Muscle layer of colon (tissue), 2 donors: ENCODE data around the gene OPCML.

Experiments
- H3K27ac ChIP-seq: one replicate; pipeline ENCODE4 v1.7.0; 2013; ENCODE audit warnings: low read depth, mild to moderate bottlenecking, low read length, moderate library complexity
- H3K27me3 ChIP-seq, 2 donors: one replicate each; pipeline ENCODE4 v1.7.0; 2013; ENCODE audit warnings: low read length in 2 of 2, mild to moderate bottlenecking in 2 of 2; ENCODE audit not compliant: insufficient read depth in 2 of 2, control insufficient read depth in 1 of 2
- H3K36me3 ChIP-seq: one replicate; pipeline ENCODE4 v1.7.0; 2013; ENCODE audit warnings: mild to moderate bottlenecking, low read length; ENCODE audit not compliant: insufficient read depth
- H3K4me1 ChIP-seq: one replicate; pipeline ENCODE4 v1.7.0; 2013; ENCODE audit warnings: mild to moderate bottlenecking, low read length; ENCODE audit not compliant: insufficient read depth
- H3K4me3 ChIP-seq, 2 donors: one replicate each; pipeline ENCODE4 v1.7.0; 2013; ENCODE audit warnings: low read length in 2 of 2, low read depth in 1 of 2, mild to moderate bottlenecking in 1 of 2, moderate library complexity in 1 of 2
- H3K9ac ChIP-seq: one replicate; pipeline ENCODE4 v1.7.0; 2013; ENCODE audit warnings: low read length
- H3K9me3 ChIP-seq: one replicate; pipeline ENCODE4 v1.7.0; 2013; ENCODE audit warnings: mild to moderate bottlenecking, low read length
- donor health status: abdominal sarcoma.
- donor health status: Adenocarcinoma of cecum.

Gene OPCML

GRCh38 chr11:132969892-132970291 is 562.4 kb downstream of the OPCML start:
- Histone ChIP-seq H3K27ac (no peak overlapping the region), H3K27me3 (no peaks in the 10 kb centered on the region), H3K9ac (no peak overlapping the region), H3K9me3 (peaks cover 4% of the 10 kb centered on the region), H3K4me3 (no peak overlapping the region), H3K36me3 (no peaks in the 10 kb centered on the region), H3K4me1 (no peaks in the 10 kb centered on the region)

- Histone ChIP-seq H3K27ac (no peak overlapping the region), H3K4me3 (no peak overlapping the region), H3K36me3 (no peaks in the 10 kb centered on the region), H3K27me3 (no peaks in the 10 kb centered on the region), H3K4me1 (no peaks in the 10 kb centered on the region), H3K9ac (no peak overlapping the region), H3K9me3 (peaks cover 8% of the 10 kb centered on the region)
These were observed 570.3 kb downstream of the OPCML start for GRCh38 chr11:132962041-132962440.

DNA sequence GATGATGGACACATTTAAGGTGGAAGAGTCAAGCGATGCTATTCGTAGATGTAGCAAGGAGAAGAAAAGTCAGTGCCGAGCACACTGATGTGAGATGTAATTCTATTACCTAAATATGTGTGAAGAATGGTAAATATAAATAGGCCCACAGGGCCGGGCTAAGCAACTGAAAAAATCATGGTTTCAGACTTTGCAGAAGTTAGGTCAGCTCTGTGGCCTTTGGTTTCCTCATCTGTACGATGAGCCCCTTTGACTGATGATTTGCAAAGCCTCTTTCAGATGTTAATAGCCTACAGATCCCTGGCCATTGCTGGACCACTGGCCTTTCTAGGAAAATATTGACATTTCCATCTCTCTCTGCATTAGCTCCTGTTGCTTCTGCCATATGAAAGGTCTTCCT is 570.8 kb downstream of the OPCML start:
- Histone ChIP-seq H3K36me3 (no peaks in the 10 kb centered on the region), H3K27ac (no peak overlapping the region), H3K9me3 (peaks cover 8% of the 10 kb centered on the region), H3K4me1 (no peaks in the 10 kb centered on the region), H3K9ac (no peak overlapping the region), H3K27me3 (no peaks in the 10 kb centered on the region), H3K4me3 (no peak overlapping the region)

- Histone ChIP-seq H3K9ac (no peak overlapping the region), H3K9me3 (peaks cover 8% of the 10 kb centered on the region), H3K27ac (no peak overlapping the region), H3K36me3 (no peaks in the 10 kb centered on the region), H3K4me1 (no peaks in the 10 kb centered on the region), H3K27me3 (no peaks in the 10 kb centered on the region), H3K4me3 (peak overlapping the region in 1 of 2 donors; percentile 38)
These were observed 571.8 kb downstream of the OPCML start for GRCh38 chr11:132960273-132961078.

DNA sequence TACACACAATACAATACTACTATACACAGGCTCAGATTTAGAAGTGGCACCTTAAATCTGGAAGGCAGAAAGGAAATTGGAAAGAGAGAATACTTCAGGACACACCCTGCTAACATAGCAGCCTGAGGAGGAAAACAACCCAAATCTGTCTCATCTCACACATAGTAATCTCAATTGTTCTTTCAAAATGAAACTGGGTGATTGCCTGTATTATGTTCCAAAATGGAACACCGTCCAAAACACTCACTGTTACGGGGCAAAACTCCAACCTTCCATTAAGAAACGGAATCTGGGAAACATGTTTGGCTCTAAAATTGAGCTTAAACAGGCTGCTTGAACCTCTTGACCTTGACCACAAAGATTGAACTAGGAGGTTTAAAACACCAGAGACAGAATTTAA is 572.6 kb downstream of the OPCML start:
- Histone ChIP-seq H3K4me1 (no peaks in the 10 kb centered on the region), H3K9me3 (peaks cover 2% of the 10 kb centered on the region), H3K27me3 (no peaks in the 10 kb centered on the region), H3K36me3 (no peaks in the 10 kb centered on the region), H3K9ac (no peak overlapping the region), H3K4me3 (peak overlapping the region in 1 of 2 donors; percentile 38), H3K27ac (no peak overlapping the region)

GRCh38 chr11:132957881-132958280 is 574.4 kb downstream of the OPCML start:
- Histone ChIP-seq H3K27ac (no peak overlapping the region), H3K4me3 (no peak overlapping the region), H3K27me3 (no peaks in the 10 kb centered on the region), H3K36me3 (no peaks in the 10 kb centered on the region), H3K9ac (no peak overlapping the region), H3K4me1 (no peaks in the 10 kb centered on the region), H3K9me3 (no peaks in the 10 kb centered on the region)

DNA sequence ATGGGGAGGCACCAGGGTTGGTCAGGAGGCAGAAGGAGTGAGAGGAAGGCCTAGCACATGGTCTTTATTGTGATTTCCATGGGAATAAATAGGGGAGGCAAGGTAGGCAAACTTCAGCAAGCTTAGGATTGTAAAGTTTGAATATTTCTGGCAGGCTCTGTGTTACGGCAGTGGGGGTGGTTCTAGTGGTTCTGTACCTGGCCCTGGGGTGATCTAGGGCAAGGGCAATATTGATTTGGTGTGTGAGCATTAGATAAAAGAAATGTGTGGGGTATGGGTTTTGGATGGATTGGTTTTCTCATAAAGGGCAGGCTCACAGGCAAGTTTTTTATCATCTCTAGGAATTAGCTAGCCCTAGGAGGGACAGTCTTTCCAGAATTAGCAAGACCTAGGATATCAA is 584.0 kb downstream of the OPCML start:
- peaks cover 0 to 2% of the 10 kb centered on the region in 2 donors for H3K27me3 ChIP-seq
- H3K4me1 ChIP-seq: no peaks in the 10 kb centered on the region
- H3K36me3 ChIP-seq: no peaks in the 10 kb centered on the region
- H3K4me3 ChIP-seq: no peak overlapping the region
- H3K9ac ChIP-seq: no peak overlapping the region
- no peak overlapping the region for H3K27ac ChIP-seq
- no peaks in the 10 kb centered on the region for H3K9me3 ChIP-seq

DNA sequence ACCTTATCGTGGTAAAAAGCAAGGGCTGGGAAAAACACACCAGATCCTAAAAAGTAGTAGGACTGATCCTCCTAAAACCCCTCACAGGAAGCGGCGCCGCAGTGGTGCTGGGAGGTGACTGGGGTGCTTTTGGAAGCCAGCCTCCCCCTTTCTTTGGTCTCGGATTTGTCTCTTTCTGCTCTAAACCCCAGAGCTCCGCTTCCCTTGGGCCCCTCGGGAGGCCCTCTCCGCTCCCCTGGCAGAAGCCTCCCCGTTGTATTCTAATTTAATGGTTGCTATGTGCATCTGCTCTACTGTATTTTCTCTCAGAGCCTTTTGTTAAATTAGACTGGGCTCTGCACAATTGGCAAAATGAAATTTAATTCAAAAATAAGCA is 587.7 kb downstream of the OPCML start:
- no peak overlapping the region for H3K27ac ChIP-seq
- H3K27me3 ChIP-seq: peaks cover 0 to 15% of the 10 kb centered on the region in 2 donors
- H3K9ac ChIP-seq: no peak overlapping the region
- H3K4me3 ChIP-seq: no peak overlapping the region
- no peaks in the 10 kb centered on the region for H3K36me3 ChIP-seq
- no peaks in the 10 kb centered on the region for H3K4me1 ChIP-seq
- no peaks in the 10 kb centered on the region for H3K9me3 ChIP-seq

GRCh38 chr11:132943706-132944568 is 588.4 kb downstream of the OPCML start:
- H3K27me3 ChIP-seq: peaks cover 0 to 15% of the 10 kb centered on the region in 2 donors
- no peak overlapping the region for H3K27ac ChIP-seq
- H3K9me3 ChIP-seq: no peaks in the 10 kb centered on the region
- H3K4me3 ChIP-seq: no peak overlapping the region
- H3K4me1 ChIP-seq: no peaks in the 10 kb centered on the region
- H3K36me3 ChIP-seq: no peaks in the 10 kb centered on the region
- H3K9ac ChIP-seq: no peak overlapping the region

DNA sequence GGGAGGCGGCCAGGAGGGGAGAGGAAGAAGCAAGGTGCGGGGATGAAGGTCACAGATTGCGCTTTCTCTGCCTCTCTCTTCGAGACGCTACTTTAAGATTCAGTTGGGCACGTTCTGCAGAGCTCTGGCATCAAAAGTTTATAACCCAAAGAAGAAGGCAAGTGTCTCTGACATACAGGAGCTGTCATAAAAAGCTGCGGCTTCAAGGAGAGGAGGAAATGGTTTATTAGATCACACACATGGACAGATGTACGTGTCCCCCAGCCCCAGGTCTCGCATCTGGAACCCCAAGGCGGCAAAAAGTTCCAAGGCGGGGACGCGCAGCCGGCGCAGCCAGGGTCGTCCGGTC is 589.0 kb downstream of the OPCML start:
- Histone ChIP-seq H3K27me3 (peaks cover 0 to 15% of the 10 kb centered on the region in 2 donors), H3K9ac (no peak overlapping the region), H3K36me3 (no peaks in the 10 kb centered on the region), H3K4me1 (no peaks in the 10 kb centered on the region), H3K27ac (no peak overlapping the region), H3K9me3 (no peaks in the 10 kb centered on the region), H3K4me3 (no peak overlapping the region)

DNA sequence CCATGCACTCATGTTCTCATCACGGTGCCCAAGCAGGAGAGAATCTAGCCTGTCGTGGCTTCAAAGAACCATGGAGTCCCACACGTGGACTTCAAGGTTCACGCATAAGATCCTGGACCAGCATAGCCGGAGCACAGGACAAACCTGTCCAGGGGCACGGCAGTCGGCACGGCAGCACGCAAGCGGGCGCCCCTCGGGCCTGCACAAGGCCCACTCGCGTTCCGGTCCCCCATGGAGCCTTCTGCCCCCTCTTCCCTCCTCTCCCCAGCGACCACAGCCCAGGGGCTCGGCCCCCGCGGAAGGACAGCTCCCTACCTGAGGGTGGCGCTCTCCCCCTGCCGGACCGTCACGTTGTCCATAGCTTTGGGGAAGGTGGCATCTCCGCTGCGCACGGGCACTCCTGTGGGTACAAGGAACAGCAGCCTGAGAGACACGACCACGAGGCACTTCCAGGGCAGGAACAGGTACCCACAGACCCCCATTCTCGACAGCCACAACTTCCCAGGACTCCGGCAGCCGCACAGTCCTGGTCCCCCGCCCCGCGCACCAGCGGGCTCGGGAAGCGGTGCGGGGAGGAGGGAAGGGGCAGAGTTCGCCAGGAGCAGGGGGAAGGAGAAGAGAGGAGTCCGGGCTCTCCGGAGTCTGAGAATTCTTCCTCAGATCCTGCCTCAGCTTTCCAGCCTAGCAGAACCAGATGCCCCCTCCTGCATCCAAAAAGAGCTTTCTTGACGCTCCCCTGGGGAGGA is 589.5 kb downstream of the OPCML start:
- Histone ChIP-seq H3K27ac (no peak overlapping the region), H3K9ac (no peak overlapping the region), H3K4me1 (no peaks in the 10 kb centered on the region), H3K36me3 (no peaks in the 10 kb centered on the region), H3K9me3 (no peaks in the 10 kb centered on the region), H3K27me3 (peaks cover 0 to 15% of the 10 kb centered on the region in 2 donors), H3K4me3 (no peak overlapping the region)
